ENCODE measurements around the gene HSPA12B.

The HSPA12B gene

GRCh38 chr20:3696745-3697587 lies 35.5 kb upstream of the HSPA12B start:
- no peak for TF ChIP-seq CTCF (IDR thresholded peaks at IDR 0.05; ENCODE audit: extremely low read depth, missing control alignments)
- DNase-seq (ENCODE audit: low spot score): no peak

GRCh38 chr20:3697588-3698305 lies 34.7 kb upstream of the HSPA12B start:
- no peak for DNase-seq (ENCODE audit: low spot score)
- TF ChIP-seq CTCF (IDR thresholded peaks at IDR 0.05; ENCODE audit: extremely low read depth, missing control alignments): no peak

GRCh38 chr20:3698591-3699001 lies 33.9 kb upstream of the HSPA12B start:
- DNase-seq (ENCODE audit: low spot score): no peak
- TF ChIP-seq CTCF (IDR thresholded peaks at IDR 0.05; ENCODE audit: extremely low read depth, missing control alignments): no peak

GRCh38 chr20:3699037-3699436 lies 33.4 kb upstream of the HSPA12B start:
- TF ChIP-seq CTCF (IDR thresholded peaks at IDR 0.05; ENCODE audit: extremely low read depth, missing control alignments): no peak
- no peak for DNase-seq (ENCODE audit: low spot score)

- DNase-seq (ENCODE audit: low spot score): no peak
- no peak for TF ChIP-seq CTCF (IDR thresholded peaks at IDR 0.05; ENCODE audit: extremely low read depth, missing control alignments)
Observed at GRCh38 chr20:3701061-3701998, 31.2 kb upstream of the HSPA12B start.

GRCh38 chr20:3702611-3703391 lies 29.7 kb upstream of the HSPA12B start:
- no peak for TF ChIP-seq CTCF (IDR thresholded peaks at IDR 0.05; ENCODE audit: extremely low read depth, missing control alignments)

More at GRCh38 chr20:3702611-3703391, 29.7 kb upstream of the HSPA12B start:
- no peak for DNase-seq (ENCODE audit: low spot score)

All from GM20000 (cell line).